ENCODE data around the gene RIOK3.

RIOK3 gene

DNA sequence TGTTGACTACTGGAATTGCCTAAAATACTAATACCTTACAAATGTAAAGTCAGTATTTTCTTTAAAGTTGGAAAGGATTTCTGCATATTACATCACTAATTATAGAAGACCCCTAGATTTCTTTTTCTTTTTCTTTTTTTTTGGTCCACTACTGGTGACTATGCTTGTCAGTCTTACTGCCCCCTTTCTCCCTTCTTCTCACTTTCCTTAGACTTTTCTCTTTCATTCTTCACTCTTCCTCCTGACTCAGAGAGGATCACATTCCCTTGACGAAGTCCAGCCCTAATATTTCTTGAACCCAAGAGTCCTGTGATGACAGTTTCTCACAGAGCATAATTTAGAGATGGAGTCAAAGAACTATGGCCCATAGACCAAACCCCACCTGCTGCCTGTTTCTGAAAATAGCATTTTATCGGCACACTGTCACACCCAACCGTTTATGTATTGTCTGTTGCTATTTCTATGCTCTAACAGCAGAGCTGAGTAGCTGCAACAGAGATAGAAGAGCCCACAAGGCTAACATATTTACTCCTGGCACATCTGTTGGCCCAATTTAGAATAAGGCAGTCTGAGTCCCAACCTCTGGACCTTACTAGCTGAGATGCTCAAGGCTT is 40.6 kb upstream of the RIOK3 start:
- TF ChIP-seq PRDM1 (tag by site-specific recombination; IDR thresholded peaks at IDR 0.05) (peak; percentile 94), ZNF223 (tag by site-specific recombination; IDR thresholded peaks at IDR 0.05) (no peak), YY2 (tag by site-specific recombination; IDR thresholded peaks at IDR 0.05) (0 out of 2 replicates have a peak, but pooled peaks have one; percentile 6)
- H3K36me3 ChIP-seq (ENCODE audit: control insufficient read depth in 2 of 2, insufficient read depth in 1 of 2, low read length in 2 of 2) = peaks cover 0 to 3% of the 10 kb centered on the region in 2 experiments; a peak in 1 of 3 replicates
- H3K27ac ChIP-seq (ENCODE audit: extremely low read depth, low read depth, low read length) = no peak overlapping the region
- H3K4me1 ChIP-seq (ENCODE audit: control insufficient read depth, insufficient read depth, low read length) = no peaks in the 10 kb centered on the region
- H3K9me3 ChIP-seq (ENCODE audit: control insufficient read depth, insufficient read depth, low read depth, low read length) = no peaks in the 10 kb centered on the region
- ChIA-PET CTCF (interaction anchor here (0.5 to 2.4 kb wide), 26 partner anchors 11 to 743 kb away, joined by 3 to 26 read pairs (median 4); no protein-coding TSS in a partner anchor), POLR2A (interaction anchor here (1.0 kb wide), 1 partner anchor 279 kb away, joined by 3 read pairs; no protein-coding TSS in a partner anchor)
- H3K4me3 ChIP-seq (ENCODE audit: low read depth, low read length) = no peak overlapping the region

DNA sequence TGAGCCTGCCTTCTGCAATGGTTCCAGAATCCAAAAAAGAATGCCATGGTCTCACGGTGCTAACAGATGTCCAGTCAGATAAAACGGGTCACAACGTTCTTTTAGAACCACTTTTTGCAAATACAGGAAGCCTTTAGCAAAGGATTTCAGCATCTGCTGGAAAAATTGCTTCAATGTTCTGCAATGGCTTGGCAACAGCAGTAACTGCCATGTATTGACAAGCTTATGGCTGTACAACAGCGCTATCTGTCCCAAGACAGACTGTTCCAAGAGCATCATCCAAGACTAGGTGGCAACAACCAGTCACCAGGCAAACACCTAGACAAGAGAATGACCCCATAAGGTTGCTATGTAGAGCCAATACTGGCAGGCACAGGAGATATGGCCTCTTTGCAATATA is 37.6 kb upstream of the RIOK3 start:
- H3K36me3 ChIP-seq (ENCODE audit: control insufficient read depth in 2 of 2, insufficient read depth in 1 of 2, low read length in 2 of 2) = peaks cover 0 to 3% of the 10 kb centered on the region in 2 experiments; a peak in 1 of 3 replicates
- ChIA-PET POLR2A (no interaction called here), CTCF (interaction anchor here (0.6 to 1.9 kb wide), 3 partner anchors 21 to 285 kb away, joined by 3 to 11 read pairs (median 4); no protein-coding TSS in a partner anchor)
- H3K4me3 ChIP-seq (ENCODE audit: low read depth, low read length) = no peak overlapping the region
- no peak overlapping the region for H3K27ac ChIP-seq (ENCODE audit: extremely low read depth, low read depth, low read length)
- no peaks in the 10 kb centered on the region for H3K9me3 ChIP-seq (ENCODE audit: control insufficient read depth, insufficient read depth, low read depth, low read length)
- TF ChIP-seq ZNF391 (tag by site-specific recombination; IDR thresholded peaks at IDR 0.05; ENCODE audit: borderline replicate concordance, low read depth) = no peak
- no peak for TF ChIP-seq BCL11A (tag by site-specific recombination; IDR thresholded peaks at IDR 0.05; ENCODE audit: low read depth)
- H3K4me1 ChIP-seq (ENCODE audit: control insufficient read depth, insufficient read depth, low read length) = no peaks in the 10 kb centered on the region

DNA sequence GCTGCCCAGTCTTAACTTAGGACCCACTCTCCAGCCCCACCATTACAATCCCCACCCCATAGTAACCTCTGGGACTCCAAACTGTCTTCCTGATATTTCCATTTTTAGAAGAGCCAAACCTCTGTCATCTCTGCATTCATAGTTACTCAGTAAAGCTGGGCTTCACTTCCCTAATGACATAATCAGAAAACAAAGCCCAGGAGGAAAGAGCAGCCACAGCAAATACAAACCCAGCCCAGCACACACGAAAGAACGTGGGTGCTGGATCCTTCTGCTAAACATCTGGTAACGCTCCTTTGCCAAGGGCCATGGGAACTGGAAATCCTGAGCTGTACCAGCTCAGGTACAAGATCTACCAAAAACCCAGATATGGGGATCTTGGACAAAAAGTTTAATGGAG is 36.8 kb upstream of the RIOK3 start:
- Histone ChIP-seq H3K27ac (ENCODE audit: extremely low read depth, low read depth, low read length) (no peak overlapping the region), H3K4me3 (ENCODE audit: low read depth, low read length) (no peak overlapping the region), H3K9me3 (ENCODE audit: control insufficient read depth, insufficient read depth, low read depth, low read length) (no peaks in the 10 kb centered on the region), H3K36me3 (ENCODE audit: control insufficient read depth in 2 of 2, insufficient read depth in 1 of 2, low read length in 2 of 2) (peaks cover 0 to 3% of the 10 kb centered on the region in 2 experiments; a peak in 1 of 3 replicates), H3K4me1 (ENCODE audit: control insufficient read depth, insufficient read depth, low read length) (no peaks in the 10 kb centered on the region)
- TF ChIP-seq ZNF354C (tag by site-specific recombination; IDR thresholded peaks at IDR 0.05; ENCODE audit: borderline replicate concordance, low read depth) (no peak), ZNF837 (tag by site-specific recombination; IDR thresholded peaks at IDR 0.05) (no peak), ZNF776 (tag by site-specific recombination; IDR thresholded peaks at IDR 0.05; ENCODE audit: borderline replicate concordance) (no peak), ZNF324 (tag by site-specific recombination; IDR thresholded peaks at IDR 0.05) (no peak), KLF9 (tag by site-specific recombination; IDR thresholded peaks at IDR 0.05; ENCODE audit: low read depth) (no peak), GLIS1 (tag by site-specific recombination; IDR thresholded peaks at IDR 0.05) (no peak), BCL11A (tag by site-specific recombination; IDR thresholded peaks at IDR 0.05; ENCODE audit: low read depth) (no peak), ZNF416 (tag by site-specific recombination; IDR thresholded peaks at IDR 0.05) (no peak), ZNF596 (tag by site-specific recombination; IDR thresholded peaks at IDR 0.05) (no peak)
- TF ChIP-seq, protein P1, sequence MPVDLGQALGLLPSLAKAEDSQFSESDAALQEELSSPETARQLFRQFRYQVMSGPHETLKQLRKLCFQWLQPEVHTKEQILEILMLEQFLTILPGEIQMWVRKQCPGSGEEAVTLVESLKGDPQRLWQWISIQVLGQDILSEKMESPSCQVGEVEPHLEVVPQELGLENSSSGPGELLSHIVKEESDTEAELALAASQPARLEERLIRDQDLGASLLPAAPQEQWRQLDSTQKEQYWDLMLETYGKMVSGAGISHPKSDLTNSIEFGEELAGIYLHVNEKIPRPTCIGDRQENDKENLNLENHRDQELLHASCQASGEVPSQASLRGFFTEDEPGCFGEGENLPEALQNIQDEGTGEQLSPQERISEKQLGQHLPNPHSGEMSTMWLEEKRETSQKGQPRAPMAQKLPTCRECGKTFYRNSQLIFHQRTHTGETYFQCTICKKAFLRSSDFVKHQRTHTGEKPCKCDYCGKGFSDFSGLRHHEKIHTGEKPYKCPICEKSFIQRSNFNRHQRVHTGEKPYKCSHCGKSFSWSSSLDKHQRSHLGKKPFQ (tag by site-specific recombination; IDR thresholded peaks at IDR 0.05) = no peak
- TF ChIP-seq, protein P2, sequence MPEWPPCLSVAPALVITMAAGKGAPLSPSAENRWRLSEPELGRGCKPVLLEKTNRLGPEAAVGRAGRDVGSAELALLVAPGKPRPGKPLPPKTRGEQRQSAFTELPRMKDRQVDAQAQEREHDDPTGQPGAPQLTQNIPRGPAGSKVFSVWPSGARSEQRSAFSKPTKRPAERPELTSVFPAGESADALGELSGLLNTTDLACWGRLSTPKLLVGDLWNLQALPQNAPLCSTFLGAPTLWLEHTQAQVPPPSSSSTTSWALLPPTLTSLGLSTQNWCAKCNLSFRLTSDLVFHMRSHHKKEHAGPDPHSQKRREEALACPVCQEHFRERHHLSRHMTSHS (tag by site-specific recombination; IDR thresholded peaks at IDR 0.05) = no peak
- TF ChIP-seq, protein P3, sequence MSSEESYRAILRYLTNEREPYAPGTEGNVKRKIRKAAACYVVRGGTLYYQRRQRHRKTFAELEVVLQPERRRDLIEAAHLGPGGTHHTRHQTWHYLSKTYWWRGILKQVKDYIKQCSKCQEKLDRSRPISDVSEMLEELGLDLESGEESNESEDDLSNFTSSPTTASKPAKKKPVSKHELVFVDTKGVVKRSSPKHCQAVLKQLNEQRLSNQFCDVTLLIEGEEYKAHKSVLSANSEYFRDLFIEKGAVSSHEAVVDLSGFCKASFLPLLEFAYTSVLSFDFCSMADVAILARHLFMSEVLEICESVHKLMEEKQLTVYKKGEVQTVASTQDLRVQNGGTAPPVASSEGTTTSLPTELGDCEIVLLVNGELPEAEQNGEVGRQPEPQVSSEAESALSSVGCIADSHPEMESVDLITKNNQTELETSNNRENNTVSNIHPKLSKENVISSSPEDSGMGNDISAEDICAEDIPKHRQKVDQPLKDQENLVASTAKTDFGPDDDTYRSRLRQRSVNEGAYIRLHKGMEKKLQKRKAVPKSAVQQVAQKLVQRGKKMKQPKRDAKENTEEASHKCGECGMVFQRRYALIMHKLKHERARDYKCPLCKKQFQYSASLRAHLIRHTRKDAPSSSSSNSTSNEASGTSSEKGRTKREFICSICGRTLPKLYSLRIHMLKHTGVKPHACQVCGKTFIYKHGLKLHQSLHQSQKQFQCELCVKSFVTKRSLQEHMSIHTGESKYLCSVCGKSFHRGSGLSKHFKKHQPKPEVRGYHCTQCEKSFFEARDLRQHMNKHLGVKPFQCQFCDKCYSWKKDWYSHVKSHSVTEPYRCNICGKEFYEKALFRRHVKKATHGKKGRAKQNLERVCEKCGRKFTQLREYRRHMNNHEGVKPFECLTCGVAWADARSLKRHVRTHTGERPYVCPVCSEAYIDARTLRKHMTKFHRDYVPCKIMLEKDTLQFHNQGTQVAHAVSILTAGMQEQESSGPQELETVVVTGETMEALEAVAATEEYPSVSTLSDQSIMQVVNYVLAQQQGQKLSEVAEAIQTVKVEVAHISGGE (tag by site-specific recombination; conservative IDR thresholded peaks at IDR 0.05; ENCODE audit: low read depth) = no peak
- TF ChIP-seq, protein P4, sequence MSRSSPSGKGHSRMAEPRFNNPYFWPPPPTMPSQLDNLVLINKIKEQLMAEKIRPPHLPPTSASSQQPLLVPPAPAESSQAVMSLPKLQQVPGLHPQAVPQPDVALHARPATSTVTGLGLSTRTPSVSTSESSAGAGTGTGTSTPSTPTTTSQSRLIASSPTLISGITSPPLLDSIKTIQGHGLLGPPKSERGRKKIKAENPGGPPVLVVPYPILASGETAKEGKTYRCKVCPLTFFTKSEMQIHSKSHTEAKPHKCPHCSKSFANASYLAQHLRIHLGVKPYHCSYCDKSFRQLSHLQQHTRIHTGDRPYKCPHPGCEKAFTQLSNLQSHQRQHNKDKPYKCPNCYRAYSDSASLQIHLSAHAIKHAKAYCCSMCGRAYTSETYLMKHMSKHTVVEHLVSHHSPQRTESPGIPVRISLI (tag by site-specific recombination; IDR thresholded peaks at IDR 0.05) = no peak
- ChIA-PET POLR2A (no interaction called here), CTCF (interaction anchor here (0.5 to 1.9 kb wide), 5 partner anchors 10 to 1261 kb away, joined by 3 to 11 read pairs (median 3); no protein-coding TSS in a partner anchor)

All from HEK293 (cell line).